ENCODE results near the gene CHTF18.
"Not testable (repeated sequence)": the region's sequence is repeated elsewhere in the genome, so short reads cannot be mapped to it uniquely, and the experiment has no call there.

Gene CHTF18

DNA sequence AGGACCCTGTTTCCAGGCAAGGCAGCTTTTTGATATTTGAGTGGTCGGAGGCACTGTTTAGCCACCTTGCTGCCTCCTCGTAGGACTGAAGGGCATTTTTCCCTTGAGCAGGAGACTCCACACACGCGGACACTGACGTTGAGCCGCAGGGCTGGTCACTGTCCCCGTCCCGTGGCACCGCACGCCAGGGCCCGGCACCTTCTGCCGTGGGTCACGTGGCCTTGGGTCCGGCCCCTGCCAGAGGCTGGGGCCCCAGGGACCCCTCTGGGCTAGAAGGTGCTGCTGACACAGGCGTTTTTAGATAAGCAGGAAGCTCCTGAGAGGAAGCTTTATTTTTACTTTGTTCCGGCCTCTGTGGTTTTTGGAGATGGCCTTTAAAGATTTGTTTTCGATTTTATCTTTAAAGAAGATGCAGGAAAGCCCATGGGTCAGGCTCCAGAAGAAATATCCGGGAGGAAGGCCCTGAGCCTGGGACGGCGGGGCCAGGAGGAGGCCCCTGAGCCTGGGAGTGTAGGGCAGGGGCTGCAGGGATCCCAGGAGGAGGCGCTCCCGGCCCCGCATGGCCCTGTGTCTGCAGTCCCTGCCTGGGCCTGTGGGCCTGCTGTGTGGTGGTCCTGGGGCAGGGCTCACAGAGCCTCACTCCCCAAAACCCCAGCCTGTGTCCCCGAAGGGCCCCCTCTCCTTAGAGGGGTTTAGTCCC is 42.6 kb downstream of the CHTF18 start:
- no peak for DNase-seq (ENCODE audit: low read depth)

DNA sequence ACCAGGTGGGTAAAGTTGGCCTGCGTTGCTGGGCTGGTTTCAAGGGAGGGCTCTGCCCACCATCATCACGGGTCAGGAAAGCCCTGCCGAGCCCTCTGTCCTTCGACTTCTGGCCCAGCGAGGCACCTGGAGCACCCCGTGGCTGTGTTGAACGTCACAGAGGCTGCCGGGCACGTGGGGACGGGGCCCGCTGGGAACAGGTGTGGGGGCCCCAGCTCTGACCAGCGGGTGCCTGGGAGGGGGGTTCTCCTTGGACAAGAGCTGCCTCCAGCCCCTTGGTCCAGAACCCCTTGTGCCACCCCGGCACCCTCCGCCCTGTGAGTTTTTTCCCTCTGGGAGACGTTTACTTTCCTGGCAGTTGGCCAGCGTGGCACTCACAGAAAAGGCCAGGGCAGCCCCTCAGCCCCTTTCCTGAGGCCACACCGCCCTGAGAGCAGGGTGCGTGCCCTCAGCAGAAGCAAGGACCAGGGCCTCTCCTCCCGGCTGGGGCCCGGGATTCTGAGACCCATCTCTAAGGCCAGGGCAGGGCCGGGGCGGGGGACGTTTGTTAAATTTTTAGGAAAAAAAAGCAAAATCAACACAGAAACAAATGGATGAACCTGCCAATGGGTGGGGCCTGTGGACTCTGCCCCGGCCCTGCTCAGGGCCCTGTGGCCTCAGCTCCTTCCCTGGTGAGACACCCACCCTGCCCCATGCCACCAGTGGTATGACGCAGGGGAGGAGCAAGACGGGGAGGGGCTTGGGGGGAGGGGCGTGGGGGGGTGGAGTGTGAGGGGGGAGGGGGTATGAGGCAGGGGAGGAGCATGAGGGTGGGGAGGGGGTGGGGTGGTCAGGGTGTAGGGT is 43.4 kb downstream of the CHTF18 start:
- DNase-seq (ENCODE audit: low read depth) = no peak

DNA sequence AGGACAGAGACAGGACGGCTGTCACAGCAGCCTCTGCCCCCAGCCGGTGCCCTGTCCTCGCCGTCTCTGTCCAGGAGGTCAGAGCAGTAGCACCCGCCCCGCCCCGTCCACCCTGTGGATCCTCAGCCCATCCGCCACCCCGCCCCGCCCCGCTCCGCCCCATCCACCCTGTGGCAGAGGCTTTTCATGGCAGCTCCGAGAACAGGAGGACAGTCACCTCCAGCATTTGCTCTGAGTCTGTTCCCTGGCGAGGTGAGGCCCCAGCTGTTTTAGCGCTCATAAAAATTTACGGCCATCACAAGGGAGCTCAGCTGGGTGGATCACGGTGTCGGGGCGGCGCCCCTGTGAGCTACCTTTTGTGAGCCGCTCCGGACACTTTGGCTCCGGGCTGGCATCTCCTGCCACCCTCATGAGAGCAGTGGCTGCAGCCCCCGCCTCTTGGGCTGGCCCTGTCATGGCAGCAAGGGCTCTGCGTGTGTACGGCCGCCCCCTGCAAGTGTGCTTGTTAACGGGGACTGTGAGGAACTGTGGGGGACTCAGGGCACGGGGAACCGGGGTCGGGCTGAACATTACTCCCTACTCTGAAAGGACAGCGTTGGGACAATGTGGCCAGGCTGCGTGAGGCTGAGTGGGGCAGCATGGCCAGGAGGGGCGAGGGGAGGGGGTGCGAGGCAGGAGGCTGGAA is 44.4 kb downstream of the CHTF18 start:
- DNase-seq (ENCODE audit: low read depth) = no peak

DNA sequence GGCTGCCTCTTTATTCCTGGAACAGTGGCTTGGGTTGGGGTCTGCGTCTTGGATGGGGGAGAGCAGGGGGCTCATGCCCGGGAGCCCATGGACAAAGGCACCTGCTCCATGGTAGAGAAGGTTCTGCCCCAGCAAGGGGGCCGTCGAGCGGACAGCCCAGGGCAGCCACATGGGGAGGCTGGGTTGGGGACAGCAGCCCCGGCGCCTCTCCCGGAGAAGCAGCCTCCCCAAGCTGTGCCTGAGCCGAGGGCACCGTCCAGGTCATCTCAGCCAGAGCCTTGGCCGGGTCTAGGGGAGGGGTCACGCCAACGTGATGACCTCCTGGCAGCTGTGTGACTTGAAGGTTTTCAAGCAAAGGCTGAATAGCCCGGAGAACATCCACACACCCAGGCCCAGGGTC is 45.0 kb downstream of the CHTF18 start:
- DNase-seq (ENCODE audit: low read depth) = no peak

DNA sequence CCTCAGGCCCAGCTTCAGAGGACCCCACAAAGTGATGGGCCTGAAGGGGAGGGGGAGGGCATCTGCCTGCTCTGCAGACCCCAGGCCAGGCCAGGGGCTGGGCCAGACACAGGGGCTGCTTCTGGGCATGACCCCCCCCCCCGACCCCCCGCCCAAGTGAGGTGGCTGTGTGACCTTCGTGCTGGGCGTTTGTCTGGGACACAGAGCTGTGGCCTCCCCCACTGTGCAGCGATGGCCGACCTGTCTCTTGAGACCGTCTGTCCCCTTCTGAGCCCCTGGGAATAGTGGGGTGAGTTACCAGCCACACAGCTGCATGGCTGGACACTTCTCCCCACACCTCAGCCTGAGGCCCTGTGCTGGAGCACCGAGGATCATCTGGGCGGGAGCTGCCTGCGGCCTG is 47.0 kb downstream of the CHTF18 start:
- no peak for DNase-seq (ENCODE audit: low read depth)

DNA sequence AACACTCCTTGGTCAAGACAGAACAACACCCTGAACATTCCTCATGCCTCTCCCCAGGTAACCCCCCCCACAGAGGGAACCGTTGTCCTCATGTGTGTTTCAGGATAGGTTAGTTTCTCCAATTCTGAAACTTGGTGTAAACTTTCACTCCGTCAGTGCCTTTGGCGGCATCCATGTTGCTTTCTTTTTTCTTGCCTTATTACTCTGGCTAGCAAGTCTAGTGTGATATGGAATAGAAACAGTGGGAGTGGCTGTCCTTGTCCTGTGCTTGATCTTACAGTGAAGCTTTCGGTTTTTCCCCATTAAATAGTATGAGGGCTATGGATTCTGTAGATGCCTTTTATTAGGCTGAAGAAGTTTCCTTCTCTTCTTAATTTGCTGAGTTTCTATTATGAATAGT is 47.8 kb downstream of the CHTF18 start:
- DNase-seq (ENCODE audit: low read depth) = no peak

DNA sequence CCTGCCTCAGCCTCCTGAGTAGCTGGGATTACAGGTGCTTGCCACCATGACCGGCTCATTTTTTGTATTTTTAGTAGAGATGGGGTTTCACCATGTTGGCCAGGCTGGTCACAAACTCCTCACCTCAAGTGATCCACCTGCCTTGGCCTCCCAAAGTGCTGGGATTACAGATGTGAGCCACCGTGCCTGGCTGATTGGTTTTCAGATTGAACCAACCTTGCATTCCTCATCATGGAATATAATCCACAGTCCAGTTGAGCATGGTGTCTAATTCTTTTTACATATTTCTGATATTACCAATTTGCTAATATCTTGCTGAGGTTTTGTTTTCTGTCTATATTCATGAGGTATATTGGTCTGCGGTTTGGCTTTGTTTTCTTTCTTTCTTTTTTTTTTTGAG is 48.4 kb downstream of the CHTF18 start:
- not testable (repeated sequence) for DNase-seq (ENCODE audit: low read depth)

DNA sequence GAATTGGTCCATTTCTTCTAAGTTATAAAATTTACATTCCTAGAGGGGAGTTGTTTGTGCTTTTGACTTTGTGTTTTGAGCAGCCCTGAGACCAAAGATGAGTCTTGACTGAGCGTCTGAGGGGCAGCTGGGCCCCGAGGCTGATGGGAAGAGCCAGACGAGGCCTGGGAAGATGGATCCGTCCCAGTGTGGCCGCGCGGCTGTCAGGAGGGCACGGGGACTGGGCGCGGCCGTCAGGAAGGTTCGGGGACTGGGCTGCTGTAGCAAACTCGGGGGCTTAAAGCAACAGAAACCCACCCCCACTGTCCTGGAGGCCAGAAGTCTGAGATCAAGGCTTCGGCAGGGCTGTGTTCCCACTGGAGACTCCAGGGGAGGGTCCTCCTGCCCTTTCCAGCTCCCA is 50.3 kb downstream of the CHTF18 start:
- no peak for DNase-seq (ENCODE audit: low read depth)

DNA sequence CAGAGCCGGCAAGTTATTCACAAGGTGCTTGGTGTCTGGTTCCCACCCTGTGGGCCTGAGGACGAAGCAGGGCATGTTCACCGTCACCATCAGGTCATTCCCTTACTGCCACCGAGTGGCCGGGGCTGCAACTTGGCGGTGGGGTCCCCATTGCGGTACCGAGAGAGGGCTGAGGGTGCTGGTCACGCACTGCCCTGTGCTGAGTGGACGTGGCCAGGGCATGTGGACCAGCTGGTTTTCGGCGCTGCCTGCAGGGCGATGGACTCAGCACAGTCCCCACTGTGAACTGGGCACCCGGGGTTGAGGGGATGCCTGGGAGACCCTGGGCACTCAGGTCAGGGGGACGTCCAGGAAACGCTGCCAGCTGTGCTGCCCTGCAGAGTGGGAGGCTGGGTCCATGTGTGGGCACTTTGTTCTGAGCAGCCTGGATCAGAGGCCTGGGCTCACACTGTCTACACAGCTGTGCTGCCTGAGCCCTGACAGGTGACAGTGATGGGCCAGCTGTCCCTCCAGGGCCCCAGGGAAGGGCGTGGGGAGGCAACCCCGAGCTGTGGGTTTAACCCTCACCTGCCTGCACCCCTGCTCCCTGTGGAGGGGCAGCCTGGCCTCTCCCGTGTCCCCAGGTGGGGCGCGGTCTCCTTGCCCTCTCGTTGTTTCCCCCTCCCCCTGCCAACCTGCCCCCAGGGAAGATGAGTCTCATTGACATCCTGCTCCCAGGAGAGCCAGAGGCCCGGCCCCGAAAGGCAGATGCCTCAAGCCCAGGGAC is 51.4 kb downstream of the CHTF18 start:
- no peak for DNase-seq (ENCODE audit: low read depth)

DNA sequence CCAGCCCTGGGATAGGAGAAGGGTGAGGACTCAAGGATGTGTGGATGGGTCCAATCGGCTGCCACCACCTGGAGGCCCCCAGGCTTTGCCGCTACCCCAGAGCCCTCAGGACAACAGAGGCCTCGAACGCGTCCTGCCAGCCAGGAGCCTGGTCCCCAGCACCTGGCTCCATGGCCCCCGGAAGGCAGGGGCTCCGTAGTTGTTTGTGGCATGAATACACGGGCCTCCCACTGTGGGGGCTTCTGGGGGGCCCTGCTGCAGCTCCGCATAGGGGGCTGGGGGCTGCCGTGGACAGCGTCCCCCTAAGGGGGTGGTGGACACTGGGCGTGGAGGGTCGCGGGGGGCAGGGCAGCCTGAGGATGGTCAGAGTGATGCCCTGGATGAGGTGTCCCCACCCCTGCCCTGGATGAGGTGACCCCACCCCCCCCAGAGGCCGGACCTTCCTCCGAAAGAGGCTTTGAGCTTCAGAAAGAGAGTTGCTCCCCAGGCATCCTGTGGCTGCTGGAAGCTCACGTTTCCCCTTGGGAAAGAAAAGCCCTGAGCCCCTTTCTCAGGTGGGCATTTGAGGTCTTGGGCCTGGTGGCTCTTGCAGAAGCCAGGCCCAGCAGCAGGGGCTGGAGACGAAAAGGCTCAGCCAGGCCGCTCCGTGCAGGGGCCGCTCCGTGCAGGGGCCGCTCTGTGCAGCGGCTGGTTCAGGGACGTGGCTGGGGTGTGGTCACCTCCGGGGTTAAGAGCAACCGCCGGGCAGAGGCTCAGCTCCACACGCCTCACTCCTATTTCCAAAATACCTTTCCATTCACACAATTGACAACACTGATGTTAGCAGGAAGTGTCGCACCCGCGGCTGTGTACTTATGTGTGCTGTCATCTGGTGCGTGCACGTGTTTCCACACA is 52.4 kb downstream of the CHTF18 start:
- no peak for DNase-seq (ENCODE audit: low read depth)

DNA sequence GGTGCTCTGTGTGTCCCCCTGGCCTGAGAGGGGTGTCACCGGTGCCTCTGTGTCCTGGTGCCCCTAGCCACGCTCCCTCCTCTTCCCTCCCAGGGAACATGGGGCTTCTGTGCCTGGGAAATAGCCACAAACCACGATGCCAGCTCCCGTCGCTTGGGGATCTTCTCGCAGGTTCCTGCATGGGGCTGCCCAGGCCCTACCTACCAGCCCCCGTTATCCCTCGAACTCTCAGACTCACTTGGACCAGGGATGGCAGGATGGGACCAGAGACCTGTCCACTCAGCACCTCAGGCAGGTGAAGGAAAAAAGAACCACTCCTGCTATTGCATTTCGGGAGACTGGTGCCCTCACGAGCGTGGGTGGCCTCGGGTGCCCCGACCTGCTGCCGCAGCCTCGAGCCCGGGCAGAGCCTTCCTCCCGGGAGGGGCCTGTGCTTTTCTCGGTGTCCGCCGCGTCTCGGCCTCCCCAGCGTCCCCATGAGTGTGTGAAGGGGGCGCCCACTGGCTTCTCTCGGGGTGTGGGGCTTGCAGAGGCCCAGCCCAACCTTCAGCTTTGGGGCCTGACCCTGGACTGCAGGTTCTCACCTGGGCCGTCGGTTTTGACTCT is 53.1 kb downstream of the CHTF18 start:
- no peak for DNase-seq (ENCODE audit: low read depth)

DNA sequence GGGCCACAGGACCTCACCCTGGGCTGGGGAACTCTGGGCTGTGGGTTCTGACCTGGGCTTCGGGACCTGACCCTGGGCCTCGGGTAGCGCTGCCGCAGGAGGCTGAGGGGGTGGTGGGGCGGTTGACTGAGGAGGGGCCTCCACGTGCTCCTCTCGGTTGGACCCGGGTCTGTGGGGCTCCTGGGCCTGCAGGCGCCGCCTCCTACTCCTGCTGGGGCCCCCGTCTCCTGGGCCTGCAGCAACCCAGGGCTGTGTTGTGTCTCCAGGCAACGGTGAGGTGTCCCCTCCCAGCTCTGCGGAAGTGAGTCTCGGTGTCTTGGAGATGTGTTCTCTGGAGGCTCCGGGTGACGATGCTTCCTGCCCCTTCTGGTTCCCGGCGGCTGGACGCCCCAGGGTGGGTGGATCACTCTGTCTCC is 53.6 kb downstream of the CHTF18 start:
- no peak for DNase-seq (ENCODE audit: low read depth)

DNA sequence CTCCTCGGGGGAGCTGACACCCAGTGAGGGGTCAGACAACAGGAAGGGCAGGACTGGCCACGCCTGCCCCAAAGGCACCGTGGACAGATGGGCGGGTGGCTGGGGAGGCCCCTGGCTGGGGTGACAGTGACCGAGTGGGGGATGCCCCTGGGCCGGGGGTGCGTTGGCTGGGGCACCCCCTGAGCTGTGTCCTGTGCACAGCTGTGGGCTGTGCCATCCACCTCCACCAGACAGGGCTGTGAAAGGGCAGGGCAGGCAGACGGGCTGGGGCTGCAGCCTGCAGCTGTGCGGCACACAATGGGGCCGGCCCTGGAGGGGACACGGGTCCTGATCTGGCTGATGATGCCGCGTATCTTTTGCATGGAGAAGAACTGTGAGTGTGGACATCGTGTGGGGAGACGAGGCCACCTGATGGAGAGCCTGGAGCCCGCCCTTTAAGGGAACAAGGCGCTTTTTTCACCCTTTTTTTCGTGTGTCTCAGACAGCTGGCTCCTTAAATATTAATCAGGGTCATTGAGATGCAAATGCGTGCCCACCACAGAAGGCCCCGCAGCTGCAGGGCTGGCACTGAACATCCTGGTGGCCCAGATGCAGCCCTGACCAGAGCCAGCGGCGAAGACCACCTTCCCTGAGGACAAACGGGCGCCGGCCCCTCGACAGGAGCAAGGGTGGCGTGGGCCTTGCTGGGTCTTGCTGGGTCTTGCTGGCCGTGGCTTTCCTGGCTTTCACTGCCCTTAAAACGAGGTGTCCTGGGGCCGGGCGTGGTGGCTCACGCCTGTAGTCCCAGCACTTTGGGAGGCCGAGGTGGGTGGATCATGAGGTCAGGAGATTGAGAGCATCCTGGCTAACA is 54.5 kb downstream of the CHTF18 start:
- no peak for DNase-seq (ENCODE audit: low read depth)

DNA sequence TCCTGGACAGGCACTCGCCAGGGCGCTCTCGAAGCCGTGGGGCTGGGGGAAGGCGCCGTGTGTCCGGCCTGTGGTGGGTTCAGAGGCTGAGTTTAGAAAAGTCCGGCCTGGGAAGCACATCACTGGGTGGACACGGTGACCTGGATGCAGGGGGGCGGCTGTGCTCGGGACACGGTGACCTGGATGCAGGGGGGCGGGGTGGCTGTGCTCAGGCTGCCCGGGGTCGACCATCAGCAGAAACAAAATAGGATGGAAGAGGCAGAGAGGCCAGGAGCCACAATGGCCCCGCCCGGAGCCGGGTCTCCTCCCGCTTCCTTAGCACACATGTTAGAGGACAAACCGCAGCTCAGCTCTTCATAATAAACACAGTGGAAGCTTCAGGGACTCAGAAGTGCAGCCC is 55.4 kb downstream of the CHTF18 start:
- no peak for DNase-seq (ENCODE audit: low read depth)

DNA sequence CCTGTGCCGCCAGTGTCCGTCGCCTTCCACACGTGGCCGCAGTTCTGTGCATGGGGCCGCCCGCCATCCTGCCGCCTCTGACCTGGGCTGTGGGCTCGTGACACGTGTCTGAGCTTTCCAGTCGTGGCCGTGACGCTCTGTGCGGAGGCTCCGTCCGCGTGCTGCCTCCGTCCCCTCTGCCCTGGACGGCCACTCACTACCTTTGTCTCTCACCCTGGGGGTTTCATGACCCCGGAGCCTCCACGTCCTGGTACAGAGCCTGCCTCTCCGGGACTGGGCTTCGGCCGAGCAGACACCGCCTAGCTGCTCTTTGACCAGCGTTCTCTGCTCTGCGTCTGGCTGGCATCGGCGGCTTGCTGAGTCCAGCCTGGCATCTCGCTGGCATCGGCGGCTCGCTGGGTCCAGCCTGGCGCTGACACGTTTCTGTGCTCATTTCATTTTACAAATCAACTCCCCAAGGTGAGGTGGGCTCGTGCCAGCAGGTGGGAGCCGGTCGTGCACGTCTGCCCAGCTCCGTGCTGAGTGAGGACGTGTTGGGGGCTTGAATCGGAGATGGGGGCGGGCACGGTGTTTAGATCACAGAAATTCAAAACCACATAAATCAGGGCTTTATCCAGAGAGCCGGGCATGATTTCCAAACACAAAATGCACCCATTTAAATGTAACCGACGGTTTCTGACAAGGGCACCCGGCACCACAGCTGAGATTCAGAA is 56.4 kb downstream of the CHTF18 start:
- DNase-seq (ENCODE audit: low read depth) = no peak

DNA sequence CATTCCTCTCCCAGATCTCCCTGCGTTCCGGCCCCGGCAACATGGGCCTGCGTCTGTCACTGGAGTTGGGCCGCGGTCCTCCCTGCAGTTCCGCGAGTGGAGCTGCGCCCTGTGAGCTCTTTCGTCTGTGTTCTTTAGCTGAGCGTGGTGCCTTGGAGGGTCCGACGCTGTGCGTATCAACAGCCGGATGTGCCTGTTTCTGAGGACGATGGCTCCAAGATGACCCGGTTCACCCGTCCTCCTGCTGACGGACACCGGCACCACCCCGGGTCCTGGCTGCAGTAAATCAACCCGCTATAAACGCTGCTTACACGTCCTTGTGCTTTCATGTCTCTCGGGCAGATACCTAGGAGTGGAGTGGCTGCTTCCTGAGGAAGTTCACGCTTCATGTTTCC is 56.9 kb downstream of the CHTF18 start:
- DNase-seq (ENCODE audit: low read depth) = no peak

DNA sequence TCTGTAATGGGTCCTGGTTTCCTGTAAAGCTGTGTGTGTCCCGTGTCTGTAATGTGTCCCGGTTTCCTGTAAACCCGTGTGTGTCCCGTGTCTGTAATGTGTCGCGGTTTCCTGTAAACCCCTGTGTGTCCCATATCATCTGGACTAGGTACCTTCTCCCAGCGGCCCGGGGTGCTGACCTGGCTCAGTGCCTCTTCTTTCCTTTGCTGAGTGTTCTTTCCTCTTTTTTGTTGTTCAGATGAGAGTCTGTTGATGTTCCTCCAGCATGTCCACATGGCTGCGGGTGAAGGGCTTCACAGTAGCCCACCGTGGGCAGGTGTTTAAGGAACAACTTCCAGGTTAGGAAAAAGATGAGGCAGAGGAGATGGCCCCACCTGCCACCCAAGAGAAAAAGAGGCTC is 58.7 kb downstream of the CHTF18 start:
- no peak for DNase-seq (ENCODE audit: low read depth)

All from activated T-helper 9 cell treated with anti-CD3 and anti-CD28 coated beads, Interleukin-2, amount 50 U/mL, for 16 hours (primary cell).